Measurements from ENCODE around the gene MYO1F.

- TF ChIP-seq CTCF (IDR thresholded peaks at IDR 0.05; ENCODE audit: borderline replicate concordance, extremely low read depth, low read length, poor library complexity, severe bottlenecking): no peak
- TF ChIP-seq EZH2 (IDR thresholded peaks at IDR 0.05; ENCODE audit: borderline replicate concordance, low read depth, low read length, severe bottlenecking): no peak
Measured at GRCh38 chr19:8601796-8602195, 24.6 kb upstream of the MYO1F start.

All from DND-41 (cell line).